HG03159 (cell line): Measurements from ENCODE around the gene UNC93A.

ENCODE experiments used
- ATAC-seq: cut with Tn5 transposase; IDR thresholded peaks from one replicate; pipeline ENCODE4 v1.9.1; 2021; ENCODE audit warnings: mild to moderate bottlenecking, moderate library complexity; ENCODE audit not compliant: unreplicated experiment

UNC93A gene

DNA sequence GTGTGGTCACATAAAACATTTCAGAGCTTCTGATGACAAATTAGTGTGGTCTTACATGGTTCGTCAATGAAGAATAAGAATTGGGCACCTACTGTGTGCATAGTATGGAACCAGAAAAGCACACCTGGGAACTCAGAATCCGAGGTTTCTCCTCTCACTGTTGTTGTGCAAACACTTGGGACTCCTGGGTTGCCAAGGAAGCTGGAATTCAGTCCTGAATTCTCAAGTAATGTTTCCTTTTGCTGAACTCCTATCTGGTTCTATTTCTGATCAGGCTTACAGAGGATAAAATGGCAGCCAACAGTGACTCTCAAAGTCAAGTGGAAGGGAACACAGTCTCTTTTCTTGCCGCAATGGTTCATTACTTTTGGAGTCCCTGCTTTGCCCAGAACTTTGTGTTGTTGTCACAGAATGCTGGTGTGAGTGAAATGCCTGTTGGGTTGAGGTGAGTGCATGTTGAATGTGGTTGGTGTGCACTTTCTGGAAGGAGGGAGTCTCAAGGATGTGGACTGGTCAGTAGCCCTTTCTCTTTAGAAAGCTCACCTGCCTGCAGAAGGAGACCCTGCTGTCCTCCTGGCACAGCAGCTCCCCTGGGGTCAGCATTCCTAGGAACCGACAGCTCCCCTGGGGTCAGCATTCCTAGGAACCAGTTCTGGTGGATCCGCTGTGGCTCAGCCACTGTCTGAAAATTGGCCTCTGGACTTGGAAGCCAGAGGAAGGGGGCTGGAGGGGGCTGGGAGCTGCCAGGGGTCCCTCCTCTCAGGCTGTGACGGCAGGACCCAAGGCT is 1.4 kb downstream of the UNC93A start:
- ATAC-seq, result no peak

DNA sequence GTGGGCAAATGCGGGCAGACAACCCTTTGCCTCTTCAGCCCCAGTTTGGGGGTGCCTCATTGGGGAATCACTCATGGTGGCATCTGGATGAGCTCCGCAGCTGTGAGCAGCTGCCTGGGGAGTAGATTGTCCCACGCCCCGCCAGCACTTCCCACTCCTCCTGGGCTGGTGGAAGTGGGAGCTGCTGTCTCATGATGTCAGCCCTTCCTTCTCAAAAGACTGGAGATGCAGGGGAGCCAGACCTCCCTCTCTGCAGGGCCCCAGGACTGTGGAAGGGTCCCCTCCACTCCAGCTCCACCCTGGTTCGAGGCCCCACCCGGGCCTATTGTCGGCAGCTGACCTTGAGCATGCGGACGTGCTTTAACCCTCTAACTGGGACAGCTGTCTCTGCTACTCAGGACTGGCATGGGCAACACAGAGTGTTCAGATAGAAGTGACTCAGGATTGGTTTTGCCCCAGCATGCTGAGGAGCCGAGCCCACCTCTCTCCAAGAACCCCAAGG is 2.0 kb downstream of the UNC93A start:
- ATAC-seq, result no peak

DNA sequence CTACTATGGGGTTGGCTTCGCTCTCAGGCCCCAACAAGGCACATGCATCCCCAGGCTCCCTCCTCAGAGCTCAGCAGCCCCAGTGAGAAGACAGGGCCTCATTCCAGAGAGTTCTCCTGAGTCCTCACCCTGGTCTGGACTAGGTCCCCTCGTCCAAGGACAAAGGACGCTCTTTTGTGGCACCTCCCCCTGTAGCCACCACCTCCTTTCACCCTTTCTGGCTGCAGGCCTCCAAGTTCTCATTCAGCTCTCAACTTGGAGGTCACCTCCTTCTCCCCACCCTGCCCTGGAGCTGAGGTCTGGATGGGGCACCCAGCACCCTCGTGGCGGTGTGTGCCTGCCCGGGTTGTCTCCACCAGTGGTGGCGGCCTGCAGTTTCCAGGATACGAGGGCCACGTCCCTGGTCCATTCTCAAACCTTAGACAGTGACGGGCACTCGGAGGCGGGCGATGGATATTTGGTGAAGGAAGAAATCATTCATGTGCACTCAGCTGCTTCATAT is 2.5 kb downstream of the UNC93A start:
- ATAC-seq, result no peak

DNA sequence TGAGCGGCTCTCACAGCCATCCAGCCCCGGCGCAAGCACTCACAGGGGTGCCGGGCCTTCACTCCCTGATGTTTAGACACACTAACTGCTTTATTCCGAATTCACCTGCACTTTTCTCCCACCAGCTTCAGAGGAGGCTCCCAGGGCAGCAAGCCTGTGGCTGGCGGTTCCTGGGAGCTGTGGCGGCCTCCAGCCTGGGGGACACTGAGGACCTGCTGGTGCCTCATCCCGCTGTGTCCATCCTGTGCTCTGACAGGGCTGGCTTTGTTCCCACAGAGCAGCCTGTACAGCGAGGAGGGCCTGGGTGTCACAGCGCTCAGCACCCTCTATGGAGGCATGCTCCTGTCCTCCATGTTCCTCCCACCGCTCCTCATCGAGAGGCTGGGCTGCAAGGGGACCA is 3.1 kb downstream of the UNC93A start:
- no peak for ATAC-seq

DNA sequence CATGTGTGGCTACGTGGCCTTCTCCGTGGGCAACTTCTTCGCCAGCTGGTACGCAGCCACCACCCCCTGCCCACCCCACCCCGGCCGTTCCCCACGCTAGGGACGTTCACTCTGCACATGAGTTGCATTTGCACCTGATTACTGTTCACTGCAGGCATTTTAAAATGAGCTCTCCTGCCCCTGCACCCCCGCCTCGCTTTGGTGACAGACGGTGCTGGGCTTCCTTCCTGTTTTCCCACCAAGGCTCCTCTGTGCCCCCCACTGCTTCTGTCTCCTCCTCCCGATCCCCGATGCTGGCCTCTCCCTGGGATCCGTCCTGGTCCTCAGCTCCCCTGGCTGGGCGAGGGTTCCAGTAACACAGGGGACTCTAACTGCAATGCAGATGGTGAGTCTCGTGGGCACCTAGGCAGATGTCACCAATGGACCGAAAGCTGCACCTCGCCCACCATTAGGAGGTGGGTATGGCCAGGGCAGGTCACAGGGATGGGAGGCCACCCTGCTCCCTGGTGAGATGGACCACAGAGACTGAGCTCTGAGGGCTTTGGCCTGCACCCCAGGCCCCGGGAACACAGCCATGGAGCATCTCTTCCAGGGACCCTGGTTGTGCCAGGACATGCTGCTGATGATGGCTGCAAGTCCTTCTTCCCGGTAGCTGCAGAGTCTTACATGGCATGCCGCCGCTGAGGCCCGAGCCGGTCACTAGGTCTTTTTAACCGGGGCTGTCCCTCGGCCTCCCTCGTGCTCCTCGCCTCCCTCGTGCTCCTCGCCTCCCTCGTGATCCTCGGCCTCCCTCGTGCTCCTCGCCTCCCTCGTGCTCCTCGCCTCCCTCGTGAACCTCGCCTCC is 3.8 kb downstream of the UNC93A start:
- no peak for ATAC-seq

DNA sequence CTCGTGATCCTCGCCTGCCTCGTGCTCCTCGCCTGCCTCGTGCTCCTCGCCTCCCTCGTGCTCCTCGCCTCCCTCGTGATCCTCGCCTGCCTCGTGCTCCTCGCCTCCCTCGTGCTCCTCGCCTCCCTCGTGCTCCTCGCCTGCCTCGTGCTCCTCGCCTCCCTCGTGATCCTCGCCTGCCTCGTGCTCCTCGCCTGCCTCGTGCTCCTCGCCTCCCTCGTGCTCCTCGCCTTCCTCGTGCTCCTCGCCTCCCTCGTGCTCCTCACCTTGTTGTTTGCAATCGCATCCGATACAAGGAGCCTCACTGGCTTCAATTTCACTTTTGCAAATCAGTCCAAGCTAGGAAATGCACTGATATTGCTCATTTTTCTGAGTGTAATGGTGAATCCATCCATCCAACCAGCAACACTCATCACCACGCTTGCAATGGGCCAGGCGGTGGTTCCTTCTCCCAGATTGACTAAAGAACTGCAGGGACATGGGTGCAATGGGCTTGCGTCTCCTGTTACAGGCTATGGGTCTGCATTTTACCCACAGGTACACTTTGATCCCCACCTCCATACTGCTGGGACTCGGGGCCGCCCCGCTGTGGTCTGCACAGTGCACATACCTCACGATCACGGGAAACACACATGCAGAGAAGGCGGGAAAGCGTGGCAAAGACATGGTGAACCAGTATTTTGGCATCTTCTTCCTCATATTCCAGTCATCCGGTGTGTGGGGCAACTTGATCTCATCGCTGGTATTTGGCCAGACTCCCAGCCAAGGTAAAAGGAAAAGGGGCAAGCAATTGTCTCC is 4.6 kb downstream of the UNC93A start:
- ATAC-seq, result no peak

DNA sequence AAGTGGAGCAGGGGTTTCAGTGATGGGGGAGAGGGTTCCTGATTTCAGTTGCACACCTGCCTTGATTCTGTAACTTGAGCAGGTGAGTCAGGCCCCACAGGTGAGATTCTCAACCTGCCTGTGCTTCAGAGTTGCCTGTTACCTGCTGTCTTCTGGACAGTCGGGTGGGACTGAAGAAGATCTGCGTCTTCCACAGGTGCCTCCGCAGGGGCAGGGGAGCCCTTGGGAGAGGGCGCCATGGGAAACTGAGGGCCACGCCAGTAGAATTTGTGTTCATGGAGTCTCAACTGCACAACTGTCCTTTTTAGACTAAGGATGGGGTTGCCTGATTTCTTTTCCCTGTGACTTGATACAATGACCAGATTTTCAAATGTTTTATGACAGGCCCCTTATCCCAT is 5.2 kb downstream of the UNC93A start:
- no peak for ATAC-seq

DNA sequence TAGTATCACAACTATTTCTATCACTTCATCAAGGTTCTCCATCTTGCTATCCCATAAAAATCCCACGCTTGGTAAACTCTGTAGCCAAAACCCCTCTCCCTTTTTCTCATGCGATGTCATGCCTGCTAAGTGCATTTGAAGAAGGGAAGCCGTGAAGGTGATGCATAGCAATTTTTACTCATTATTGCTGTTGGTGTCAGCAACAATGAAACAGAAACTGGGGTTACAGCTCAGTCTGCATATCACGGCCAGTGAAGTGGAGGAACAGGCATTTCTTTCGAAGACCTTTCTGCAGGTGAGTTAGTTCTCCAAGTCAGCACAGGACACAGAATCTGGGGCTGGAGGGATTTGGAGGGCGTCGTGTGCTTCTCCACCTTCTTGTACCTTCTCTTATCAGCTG is 5.8 kb downstream of the UNC93A start:
- ATAC-seq, result no peak

DNA sequence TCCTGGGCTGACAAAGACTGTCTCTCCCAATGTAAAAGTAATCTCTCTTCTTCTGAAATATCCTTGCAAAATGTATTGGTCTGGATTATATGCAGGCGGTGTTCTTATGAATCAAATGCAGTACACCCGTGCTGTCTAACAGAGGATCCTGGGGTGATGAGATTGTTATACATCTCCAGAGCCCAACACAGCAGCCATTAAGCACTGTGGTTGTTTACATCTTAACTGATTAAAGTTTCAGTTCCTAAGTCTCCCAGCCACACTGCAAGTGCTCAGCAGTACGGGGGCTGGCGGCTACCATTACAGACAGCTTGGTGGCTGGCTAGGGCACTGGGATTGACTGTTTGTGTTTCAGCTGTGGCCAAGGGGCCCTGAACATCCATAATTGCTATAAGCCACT is 7.0 kb downstream of the UNC93A start:
- ATAC-seq, result no peak

DNA sequence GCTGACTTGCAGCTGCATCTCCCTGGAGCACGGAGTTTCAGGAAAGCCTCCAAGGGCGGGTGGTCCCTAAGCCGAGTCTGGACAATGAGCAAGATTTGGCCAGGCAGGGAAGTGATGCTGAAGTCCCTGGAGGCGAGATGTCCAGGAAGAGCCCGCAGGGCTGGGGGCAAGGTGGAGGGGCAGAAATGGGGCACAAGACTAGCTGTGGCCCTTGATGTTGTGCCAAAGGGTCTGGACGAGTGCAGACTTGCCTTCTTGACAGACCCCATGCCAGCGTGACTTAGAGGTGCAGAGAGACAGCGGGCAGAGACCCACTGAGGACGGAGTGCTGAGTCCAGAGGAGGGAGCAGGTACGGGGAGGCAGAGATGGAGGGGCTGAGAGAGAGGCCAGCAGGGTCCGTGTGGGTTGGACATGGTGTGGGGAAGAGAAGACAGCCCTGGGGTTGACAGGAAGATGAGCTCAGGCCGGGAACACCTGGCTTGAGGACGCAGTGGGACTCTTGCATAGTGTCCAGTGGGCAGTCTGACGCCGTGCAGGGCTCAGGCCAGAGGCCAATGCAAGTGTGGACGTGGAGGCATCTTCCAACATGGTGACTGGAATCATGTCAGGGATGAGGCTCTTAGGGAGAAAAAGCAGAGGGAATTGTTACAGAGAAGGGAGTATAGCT is 8.7 kb downstream of the UNC93A start:
- ATAC-seq, result no peak

DNA sequence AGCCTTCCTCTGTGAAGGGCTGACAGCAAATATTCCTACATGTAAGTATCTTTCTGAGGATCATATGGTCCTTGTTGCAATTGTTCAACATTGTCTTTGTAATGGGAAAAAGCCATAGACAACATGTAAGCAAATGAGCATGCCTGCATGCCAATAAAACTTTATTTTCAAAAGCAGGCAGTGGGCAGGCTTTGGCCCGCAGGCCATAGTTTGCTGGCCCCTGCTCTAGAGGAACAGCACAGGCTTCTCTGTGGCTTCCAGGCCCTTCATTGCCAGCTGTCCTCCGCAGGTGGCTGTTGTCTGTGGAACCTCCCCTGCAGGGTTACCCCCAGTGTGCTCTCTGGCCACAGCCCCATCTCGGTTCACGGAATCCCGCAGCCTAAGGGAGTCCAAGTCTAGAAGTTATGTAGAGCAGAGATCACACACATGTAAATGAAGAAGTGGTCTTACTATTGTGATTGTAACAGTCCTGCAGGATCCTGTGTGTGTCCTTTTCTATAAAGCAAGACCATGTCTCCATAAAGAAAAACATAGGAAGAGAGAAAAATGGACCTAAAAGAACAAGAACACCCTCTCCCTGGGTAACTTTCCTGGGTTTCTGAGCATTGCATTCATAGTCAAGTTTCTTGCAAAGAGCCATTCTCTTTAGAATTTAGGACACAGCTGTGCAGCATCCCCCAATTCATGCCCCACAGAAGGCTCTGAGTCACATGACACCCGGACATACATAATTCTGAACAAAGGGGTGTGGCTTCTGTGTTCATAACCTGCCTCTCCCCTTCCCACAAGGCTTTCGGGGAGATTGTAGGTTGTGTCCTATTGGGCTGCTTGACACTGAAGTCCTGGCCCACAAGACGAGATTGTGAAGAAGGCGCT is 10.0 kb downstream of the UNC93A start:
- no peak for ATAC-seq

DNA sequence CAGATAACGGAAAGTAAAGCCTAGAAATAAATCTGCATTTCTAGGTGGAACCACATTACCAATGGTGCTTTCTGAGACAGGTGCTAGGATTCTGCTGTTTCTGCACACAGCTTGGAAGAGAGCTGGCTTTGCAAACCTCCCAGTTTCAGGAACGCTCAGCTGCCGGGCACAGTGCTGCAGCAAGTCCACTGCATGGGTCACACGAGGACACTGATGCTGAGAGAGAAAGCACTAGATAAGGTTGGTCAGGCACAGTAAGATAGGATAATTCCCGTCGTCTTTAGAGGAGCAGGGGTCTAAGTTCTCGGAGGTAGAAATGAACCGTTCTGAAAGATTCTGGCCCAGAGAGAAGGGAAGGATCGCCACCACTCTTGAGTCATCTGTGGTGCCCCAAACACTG is 11.0 kb downstream of the UNC93A start:
- ATAC-seq, result no peak

DNA sequence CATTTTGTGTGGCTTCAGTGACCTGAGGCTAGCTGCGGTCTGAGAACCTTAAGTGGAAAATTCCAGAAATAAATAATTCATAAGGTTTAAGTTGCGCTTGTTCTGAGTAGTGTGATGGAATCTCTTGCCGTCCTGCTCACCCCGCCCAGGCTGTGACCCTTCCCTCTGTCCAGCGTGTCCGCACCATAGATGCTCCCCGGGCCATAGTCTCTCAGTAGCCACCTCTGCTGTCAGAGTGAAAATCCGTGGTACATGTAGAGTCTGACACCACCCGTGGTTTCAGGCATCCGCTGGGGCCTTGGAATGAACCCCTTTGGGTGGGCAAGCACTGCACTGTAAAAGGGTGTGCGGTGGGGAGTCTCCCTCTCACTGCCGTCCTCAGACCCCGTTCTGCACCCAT is 11.7 kb downstream of the UNC93A start:
- no peak for ATAC-seq

DNA sequence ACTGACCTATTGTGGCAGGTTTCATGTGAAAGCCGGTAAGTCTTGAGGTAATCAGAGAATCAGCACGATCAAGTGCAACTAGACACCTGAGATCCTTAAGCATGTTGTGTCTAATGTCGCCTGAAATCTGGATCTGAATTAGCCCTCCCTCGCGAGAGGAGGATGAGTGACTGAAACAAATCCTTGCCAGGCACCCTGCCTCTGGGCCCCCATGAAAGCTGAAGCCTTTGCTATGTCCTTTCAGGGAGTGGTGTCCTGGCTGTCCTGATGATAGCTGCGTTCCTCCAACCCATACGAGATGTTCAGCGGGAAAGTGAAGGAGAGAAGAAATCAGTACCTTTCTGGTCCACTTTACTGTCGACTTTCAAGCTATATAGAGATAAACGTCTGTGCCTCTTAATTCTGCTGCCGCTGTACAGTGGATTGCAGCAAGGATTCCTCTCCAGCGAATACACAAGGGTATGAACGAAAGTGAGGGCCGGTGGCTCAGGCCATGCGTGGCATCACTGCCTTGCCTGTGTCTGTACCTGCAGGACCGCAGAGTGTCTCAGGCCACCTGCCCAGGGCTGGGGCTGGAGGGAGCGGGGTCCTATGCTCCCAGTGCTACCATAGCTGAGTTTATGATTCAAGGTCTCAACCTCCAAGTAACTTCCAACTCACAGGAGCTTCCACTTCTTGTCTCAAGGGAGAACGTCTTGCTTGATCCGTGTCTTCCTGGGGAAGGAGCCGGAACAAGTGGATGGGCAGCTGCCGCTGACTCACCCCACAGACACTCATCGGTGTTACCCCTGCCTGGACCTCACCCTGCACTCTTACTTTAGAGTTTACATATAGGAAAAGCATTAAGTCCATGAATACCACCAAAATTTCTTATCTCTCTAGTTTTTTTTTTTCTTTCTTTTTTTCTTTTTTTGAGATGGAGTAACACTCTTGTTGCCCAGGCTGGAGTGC is 12.8 kb downstream of the UNC93A start:
- ATAC-seq, result no peak

DNA sequence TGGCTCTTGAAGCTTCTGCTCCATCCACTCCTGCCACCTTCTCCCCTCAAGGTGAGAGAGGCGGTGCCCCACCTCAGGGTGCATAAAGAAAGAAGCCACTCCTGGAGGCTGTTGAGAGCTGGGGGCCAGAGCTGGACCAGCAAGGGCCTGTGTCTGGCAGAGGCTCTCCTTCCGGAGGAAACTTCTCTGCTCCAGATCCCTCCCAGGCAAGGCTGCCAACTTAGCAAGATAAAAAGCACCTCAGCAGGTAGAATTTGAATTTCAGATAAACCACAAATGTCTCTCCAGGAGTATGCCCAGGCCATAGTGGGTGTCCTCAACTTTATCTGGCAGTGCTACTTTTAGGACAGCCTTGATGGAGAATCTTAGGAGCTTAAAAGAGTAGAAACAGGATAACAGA is 13.8 kb downstream of the UNC93A start:
- ATAC-seq, result no peak

DNA sequence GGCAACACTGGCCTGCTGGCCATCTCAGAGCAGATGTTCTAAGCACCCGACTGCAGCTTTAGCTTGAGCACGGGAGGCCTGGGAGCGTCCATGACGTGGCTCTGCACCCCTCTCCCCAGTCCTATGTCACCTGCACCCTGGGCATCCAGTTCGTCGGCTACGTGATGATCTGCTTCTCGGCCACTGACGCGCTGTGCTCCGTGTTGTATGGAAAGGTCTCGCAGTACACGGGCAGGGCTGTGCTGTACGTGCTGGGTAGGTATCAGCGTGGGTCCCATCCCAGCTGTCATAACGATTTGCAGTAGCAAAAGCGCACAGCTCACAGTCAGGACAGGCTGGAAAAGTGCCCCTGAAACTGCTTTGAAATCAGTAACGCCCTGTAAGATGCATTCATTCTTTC is 14.7 kb downstream of the UNC93A start:
- no peak for ATAC-seq

DNA sequence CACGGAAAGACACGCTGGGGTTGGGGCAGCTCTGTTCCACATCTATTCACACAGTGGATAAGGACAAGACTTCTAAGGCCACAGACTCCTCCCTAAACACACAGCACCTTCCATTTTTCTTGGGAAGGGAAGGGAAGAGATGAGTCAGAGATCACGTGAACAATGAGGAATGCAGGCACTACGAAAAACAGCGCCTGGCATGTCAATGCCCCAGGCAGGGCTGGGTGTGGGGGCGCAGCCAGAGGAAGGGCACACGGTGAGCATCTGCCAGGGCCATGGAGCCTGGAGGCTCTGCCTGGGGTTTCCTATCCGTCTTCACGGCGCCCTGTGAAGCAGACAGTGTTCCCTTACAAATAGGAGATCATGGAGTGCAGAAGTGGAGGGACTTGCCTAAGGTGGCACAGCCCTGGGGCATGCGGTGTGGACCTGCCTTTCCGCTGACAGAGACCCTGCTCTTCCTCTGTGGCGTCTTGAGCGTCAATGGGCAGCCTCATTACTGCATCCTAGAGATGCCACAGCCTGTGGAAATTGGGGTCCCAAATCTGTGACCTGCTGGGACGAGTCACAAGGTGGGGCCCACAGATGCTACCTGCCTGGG is 15.4 kb downstream of the UNC93A start:
- no peak for ATAC-seq

DNA sequence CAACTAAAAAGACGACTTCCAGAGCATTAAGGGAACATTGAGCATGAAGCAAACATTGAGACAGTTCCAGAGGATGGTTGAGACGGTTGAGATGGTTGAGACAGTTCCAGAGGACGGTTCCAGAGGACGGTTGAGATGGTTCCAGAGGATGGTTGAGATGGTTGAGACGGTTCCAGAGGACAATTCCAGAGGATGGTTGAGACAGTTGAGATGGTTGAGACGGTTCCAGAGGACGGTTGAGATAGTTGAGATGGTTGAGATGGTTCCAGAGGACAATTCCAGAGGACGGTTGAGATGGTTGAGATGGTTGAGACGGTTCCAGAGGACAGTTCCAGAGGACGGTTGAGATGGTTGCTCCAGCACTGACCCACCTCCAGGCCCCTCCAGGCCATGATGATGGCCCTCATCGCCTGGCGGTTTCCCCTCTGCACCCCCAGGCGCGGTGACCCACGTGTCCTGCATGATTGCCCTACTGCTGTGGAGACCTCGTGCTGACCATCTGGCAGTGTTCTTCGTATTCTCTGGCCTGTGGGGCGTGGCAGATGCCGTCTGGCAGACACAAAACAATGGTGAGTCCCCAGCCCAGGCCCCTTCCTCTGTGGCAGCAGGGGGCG is 16.3 kb downstream of the UNC93A start:
- ATAC-seq, result no peak
